Neural cell (in vitro differentiated cells): ENCODE results near the gene CRYGN. TPM values are rescaled to one million over a fixed set of nuclear protein-coding genes. Genes with fewer than 3 reads are reported as not detected.

Experiments used
- H2AFZ ChIP-seq: fragments of 200-600, 300-800 bp; sonication (generic), shearing (Covaris generic); 2 replicates; pipeline ENCODE4 v1.6.0; 2014; ENCODE audit warnings: low read depth, mild to moderate bottlenecking, antibody characterized with exemption, low read length, moderate library complexity
- H3F3A ChIP-seq: fragments of 200-600 bp; shearing (Covaris generic); 2 replicates; pipeline ENCODE4 v1.6.1; 2016; ENCODE audit warnings: mild to moderate bottlenecking, moderate library complexity, mixed read lengths, antibody characterized with exemption, low read length; ENCODE audit not compliant: insufficient read depth, poor library complexity, severe bottlenecking
- H3K27ac ChIP-seq: fragments of 200-600, 300-800 bp; sonication (generic), shearing (Covaris generic); 2 replicates; pipeline ENCODE4 v1.5.1; 2014; ENCODE audit warnings: mild to moderate bottlenecking, low read length, moderate library complexity
- H3K27me3 ChIP-seq: fragments of 300-800, 200-600 bp; sonication (generic), shearing (Covaris generic); 2 replicates; pipeline ENCODE4 v1.6.0; 2014; ENCODE audit warnings: mild to moderate bottlenecking, low read depth, low read length, moderate library complexity; ENCODE audit not compliant: insufficient read depth
- H3K36me3 ChIP-seq: fragments of 300-800, 200-600 bp; sonication (generic), shearing (Covaris generic); 2 replicates; pipeline ENCODE4 v1.5.1; 2014; ENCODE audit warnings: mild to moderate bottlenecking, antibody characterized with exemption, low read length, moderate library complexity; ENCODE audit not compliant: insufficient read depth
- H3K4me2 ChIP-seq: fragments of 300-800, 200-600 bp; sonication (generic), shearing (Covaris generic); 2 replicates; pipeline ENCODE4 v1.6.0; 2014; ENCODE audit warnings: mild to moderate bottlenecking, low read length
- H3K4me3 ChIP-seq: fragments of 300-800, 200-600 bp; sonication (generic), shearing (Covaris generic); 2 replicates; pipeline ENCODE4 v1.5.1; 2014; ENCODE audit warnings: mild to moderate bottlenecking, low read length, moderate library complexity
- H3K79me2 ChIP-seq: fragments of 200-600 bp; shearing (Covaris generic); replicated peaks from 2 replicates; pipeline ENCODE4 v1.6.0; 2014; ENCODE audit warnings: mild to moderate bottlenecking, low read length, moderate library complexity; ENCODE audit not compliant: insufficient read depth
- H3K9ac ChIP-seq: fragments of 300-800, 200-600 bp; sonication (generic), shearing (Covaris generic); 2 replicates; pipeline ENCODE4 v1.6.1; 2016; ENCODE audit warnings: mild to moderate bottlenecking, low read length, mixed read lengths
- H3K9me2 ChIP-seq: fragments of 200-600 bp; shearing (Covaris generic); 2 replicates; pipeline ENCODE4 v1.6.1; 2016; ENCODE audit warnings: mild to moderate bottlenecking, low read length, mixed read lengths; ENCODE audit not compliant: insufficient read depth
- H3K9me3 ChIP-seq: fragments of 200-600, 300-800 bp; sonication (generic), shearing (Covaris generic); 2 replicates; pipeline ENCODE4 v1.6.1; 2016; ENCODE audit warnings: mild to moderate bottlenecking, mixed run types, low read length, moderate library complexity, mixed read lengths
- H4K20me1 ChIP-seq: fragments of 200-600 bp; shearing (Covaris generic); 2 replicates; pipeline ENCODE4 v1.6.1; 2016; ENCODE audit warnings: mild to moderate bottlenecking, mixed run types; ENCODE audit not compliant: insufficient read depth
- CTCF ChIP-seq: fragments of 450-650 bp; IDR thresholded peaks from 2 replicates; pipeline ENCODE4 v1.5.1; 2014; ENCODE audit warnings: antibody characterized with exemption, mild to moderate bottlenecking, moderate library complexity; ENCODE audit not compliant: poor library complexity, severe bottlenecking
- EP300 ChIP-seq: fragments of 450-650 bp; conservative IDR thresholded peaks from 2 replicates; pipeline ENCODE4 v1.6.1; 2014; ENCODE audit warnings: antibody characterized with exemption, mild to moderate bottlenecking, moderate library complexity; ENCODE audit not compliant: poor library complexity, severe bottlenecking
- EZH2 ChIP-seq: fragments of 200-600, 300-800 bp; shearing (Covaris generic), sonication (generic); IDR thresholded peaks from 2 replicates; pipeline ENCODE4 v1.6.1; 2014; ENCODE audit warnings: antibody characterized with exemption, low read length, borderline replicate concordance, mild to moderate bottlenecking; ENCODE audit not compliant: insufficient read depth, poor library complexity, severe bottlenecking
- MXI1 ChIP-seq: fragments of 450-650 bp; conservative IDR thresholded peaks from 2 replicates; pipeline ENCODE4 v1.6.1; 2014; ENCODE audit warnings: antibody characterized with exemption, mild to moderate bottlenecking; ENCODE audit not compliant: poor library complexity, severe bottlenecking
- POLR2AphosphoS5 ChIP-seq: IDR thresholded peaks from 2 replicates; pipeline ENCODE4 v1.6.1; 2012
- RAD21 ChIP-seq: fragments of 450-650 bp; conservative IDR thresholded peaks from 2 replicates; pipeline ENCODE4 v1.6.1; 2014; ENCODE audit warnings: antibody characterized with exemption, mild to moderate bottlenecking, moderate library complexity
- REST ChIP-seq: IDR thresholded peaks from 2 replicates; pipeline ENCODE4 v1.6.1; 2012; ENCODE audit warnings: borderline replicate concordance
- SMC3 ChIP-seq: fragments of 450-650 bp; conservative IDR thresholded peaks from 2 replicates; pipeline ENCODE4 v1.6.1; 2014; ENCODE audit warnings: antibody characterized with exemption, mild to moderate bottlenecking, moderate library complexity; ENCODE audit not compliant: poor library complexity
- TAF1 ChIP-seq: IDR thresholded peaks from 2 replicates; pipeline ENCODE4 v1.6.1; 2012; ENCODE audit warnings: low read depth
- polyA plus RNA-seq: library from polyadenylated mRNA; depleted of rRNA; stranded (reverse); fragments of >200 nt; gene quantifications from 2 replicates; pipeline ENCODE4 v1.2.3, GENCODE V29; 2014

The CRYGN gene
- polyA plus RNA-seq, 1 donor from 2014 or later, result not detected

GRCh38 chr7:151426904-151427704, 12.8 kb downstream of the CRYGN start:
- H3F3A ChIP-seq, result no peaks in the 10 kb centered on the region
- H3K79me2 ChIP-seq, result no peaks in the 10 kb centered on the region
- no peak overlapping the region for H3K9ac ChIP-seq
- no peaks in the 10 kb centered on the region for H3K9me2 ChIP-seq
- peaks cover 5% of the 10 kb centered on the region for H3K9me3 ChIP-seq
- no peak overlapping the region for H3K27ac ChIP-seq
- no peak overlapping the region for H3K4me3 ChIP-seq
- H3K27me3 ChIP-seq, result no peaks in the 10 kb centered on the region
- no peak overlapping the region for H3K4me2 ChIP-seq
- no peak for TF ChIP-seq POLR2AphosphoS5
- TF ChIP-seq SMC3, result no peak
- H2AFZ ChIP-seq, result no peak overlapping the region
- H3K36me3 ChIP-seq, result no peaks in the 10 kb centered on the region
- H4K20me1 ChIP-seq, result no peaks in the 10 kb centered on the region

- no peak overlapping the region for H3K9ac ChIP-seq
- no peaks in the 10 kb centered on the region for H3K36me3 ChIP-seq
- no peaks in the 10 kb centered on the region for H4K20me1 ChIP-seq
- H3F3A ChIP-seq, result no peaks in the 10 kb centered on the region
- H3K4me2 ChIP-seq, result no peak overlapping the region
- H3K79me2 ChIP-seq, result no peaks in the 10 kb centered on the region
- H3K27me3 ChIP-seq, result no peaks in the 10 kb centered on the region
- H3K9me2 ChIP-seq, result no peaks in the 10 kb centered on the region
- TF ChIP-seq SMC3 (no peak), MXI1 (no peak), REST (no peak), EP300 (no peak), RAD21 (no peak), CTCF (no peak), POLR2AphosphoS5 (no peak), EZH2 (no peak), TAF1 (no peak)
- H3K4me3 ChIP-seq, result no peak overlapping the region
- no peak overlapping the region for H3K27ac ChIP-seq
- H2AFZ ChIP-seq, result no peak overlapping the region
- H3K9me3 ChIP-seq, result peaks cover 5% of the 10 kb centered on the region
These were observed 13.5 kb downstream of the CRYGN start for GRCh38 chr7:151426441-151426903.
